Epidermal melanocyte (primary cell): Measurements from ENCODE around the gene TCP1.
"Not testable (repeated sequence)": the region's sequence is repeated elsewhere in the genome, so short reads cannot be mapped to it uniquely, and the experiment has no call there.

Experiments used
- DNase-seq: peaks from one replicate; pipeline ENCODE4 v3.0.0; 2011; ENCODE audit warnings: low spot score; ENCODE audit not compliant: insufficient read length

Gene TCP1

GRCh38 chr6:159742165-159742564 is 47.2 kb downstream of the TCP1 start:
- no peak for DNase-seq

- no peak for DNase-seq
Observed at GRCh38 chr6:159739341-159739740, 50.1 kb downstream of the TCP1 start.

- DNase-seq: no peak
Observed at GRCh38 chr6:159736908-159737307, 52.5 kb downstream of the TCP1 start.

GRCh38 chr6:159733395-159733794 is 56.0 kb downstream of the TCP1 start:
- DNase-seq: not testable (repeated sequence)

- not testable (repeated sequence) for DNase-seq
Observed at GRCh38 chr6:159732550-159732949, 56.9 kb downstream of the TCP1 start.

GRCh38 chr6:159730332-159730676 is 59.1 kb downstream of the TCP1 start:
- no peak for DNase-seq

GRCh38 chr6:159729598-159730331 is 59.6 kb downstream of the TCP1 start:
- DNase-seq: no peak

- DNase-seq: no peak
Observed at GRCh38 chr6:159728531-159728964, 60.9 kb downstream of the TCP1 start.
